ENCODE results near the gene TMC1.
A peak's percentile ranks its signal among the peaks of the same experiment; 100 is the strongest.

The TMC1 gene

DNA sequence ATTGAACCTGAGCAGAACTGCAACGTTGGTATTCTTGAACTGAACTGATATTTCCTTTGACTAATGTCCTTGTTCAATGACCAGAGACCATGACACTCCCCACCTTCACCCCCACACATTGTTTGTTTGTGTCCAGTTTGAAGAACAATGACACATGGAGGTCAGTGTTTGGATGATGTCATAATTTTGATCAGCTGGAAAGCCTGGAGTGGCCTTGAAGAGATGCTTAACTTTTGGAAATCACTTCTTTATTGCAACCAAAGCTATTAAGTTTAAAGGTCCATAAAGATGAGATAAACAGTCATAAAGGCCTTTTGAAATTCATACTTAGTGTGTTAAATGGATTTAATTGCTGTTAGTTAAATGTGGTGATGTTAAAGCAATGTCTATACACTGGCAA lies 92.7 kb downstream of the TMC1 start:
- DNase-seq (ENCODE audit: low read depth in 2 of 2), result no peak

DNA sequence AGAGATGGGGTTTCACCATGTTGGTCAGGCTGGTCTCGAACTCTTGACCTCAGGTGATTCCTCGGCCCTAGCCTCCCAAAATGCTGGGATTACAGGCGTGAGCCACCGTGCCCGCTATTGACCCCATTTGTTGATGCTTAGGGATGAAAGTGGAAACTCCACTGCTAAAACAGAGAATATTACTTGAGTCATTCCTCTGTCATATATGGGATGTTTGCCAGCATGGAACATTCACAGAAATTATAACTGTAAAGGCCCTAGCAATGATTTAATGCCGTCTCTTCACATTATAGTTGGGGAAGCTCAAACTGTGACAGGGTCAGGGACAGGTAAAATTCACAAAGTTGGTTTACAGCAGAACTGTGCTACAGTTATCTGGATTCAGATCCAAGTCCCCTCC lies 94.5 kb downstream of the TMC1 start:
- DNase-seq (ENCODE audit: low read depth in 2 of 2), result no peak

DNA sequence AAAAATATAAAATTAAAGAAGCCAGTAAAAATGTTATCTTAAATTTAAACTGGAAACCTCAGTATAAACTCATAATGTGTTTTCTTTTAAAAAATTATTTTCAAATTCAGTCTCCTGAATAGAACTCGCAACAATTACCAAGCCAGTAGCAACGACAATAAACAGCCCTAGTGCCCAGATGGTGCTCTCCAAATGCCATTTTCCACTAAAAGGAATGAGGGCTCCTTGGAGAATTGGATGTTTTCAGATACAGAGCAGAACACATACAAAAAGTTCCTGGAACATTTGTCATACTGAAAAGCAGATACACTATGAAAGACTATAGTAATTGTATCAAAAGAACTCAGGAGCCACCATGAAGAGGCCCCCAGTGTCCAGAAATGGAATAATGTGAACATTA lies 97.4 kb downstream of the TMC1 start:
- no peak for DNase-seq (ENCODE audit: low read depth in 2 of 2)

DNA sequence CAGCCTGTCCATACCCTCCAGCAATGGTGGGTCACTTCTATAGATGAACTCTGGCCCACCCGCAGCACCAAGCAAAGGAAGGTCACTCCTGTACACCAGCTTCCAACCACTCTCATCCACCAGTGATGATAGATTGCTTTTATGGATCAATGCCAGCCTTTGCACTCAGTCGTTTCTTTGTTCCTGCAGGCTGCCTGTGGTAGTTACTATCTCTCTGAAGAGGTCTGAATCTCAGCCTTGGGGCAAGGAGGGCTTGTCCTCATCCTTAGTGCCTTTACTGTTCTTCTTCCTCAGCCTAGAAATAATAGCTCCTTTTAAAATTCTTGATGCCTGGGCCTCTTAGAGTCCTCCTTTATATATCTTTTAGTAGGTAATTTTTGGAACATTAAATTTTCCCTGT lies 100.8 kb downstream of the TMC1 start:
- no peak for DNase-seq (ENCODE audit: low read depth in 2 of 2)

DNA sequence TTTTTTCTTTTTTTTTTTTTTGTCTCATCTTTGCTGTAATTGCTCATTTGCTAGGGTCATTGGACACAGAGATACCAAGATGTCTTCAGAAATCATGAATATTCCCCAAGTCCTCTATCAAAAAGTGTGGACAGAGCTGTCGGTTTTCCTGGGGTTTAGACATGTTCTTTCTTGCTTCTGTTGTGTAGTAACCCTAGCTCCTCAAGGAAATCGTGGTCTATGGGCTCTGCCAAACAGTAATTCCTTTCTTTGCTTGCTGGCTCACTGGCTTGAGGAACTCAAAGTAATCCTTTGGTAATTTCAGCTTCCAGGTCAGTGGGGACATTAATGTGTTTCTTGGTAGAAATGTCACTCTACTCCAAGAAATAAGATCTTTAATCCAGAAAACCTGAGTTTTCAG lies 101.7 kb downstream of the TMC1 start:
- DNase-seq (ENCODE audit: low read depth in 2 of 2), result no peak

DNA sequence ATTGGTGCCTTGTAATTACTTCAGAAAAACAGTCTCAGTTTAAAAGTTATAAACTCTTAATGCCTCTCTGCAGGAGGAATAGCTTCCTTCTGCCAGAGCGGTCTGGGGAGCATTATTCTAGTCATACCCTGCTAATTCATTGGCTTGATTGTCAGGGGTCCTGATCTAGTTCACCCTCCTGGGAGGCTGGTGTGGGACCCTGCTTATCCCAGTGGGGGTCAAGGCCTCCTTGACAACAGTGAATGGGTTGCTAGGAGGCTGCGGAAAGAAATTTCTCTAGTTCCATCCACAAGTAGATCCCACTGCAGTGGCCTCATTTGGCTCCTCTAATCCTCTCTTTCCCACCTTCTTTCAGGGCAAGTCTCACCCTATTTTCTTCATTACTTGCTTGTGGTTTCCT lies 105.7 kb downstream of the TMC1 start:
- no peak for DNase-seq (ENCODE audit: low read depth in 2 of 2)

DNA sequence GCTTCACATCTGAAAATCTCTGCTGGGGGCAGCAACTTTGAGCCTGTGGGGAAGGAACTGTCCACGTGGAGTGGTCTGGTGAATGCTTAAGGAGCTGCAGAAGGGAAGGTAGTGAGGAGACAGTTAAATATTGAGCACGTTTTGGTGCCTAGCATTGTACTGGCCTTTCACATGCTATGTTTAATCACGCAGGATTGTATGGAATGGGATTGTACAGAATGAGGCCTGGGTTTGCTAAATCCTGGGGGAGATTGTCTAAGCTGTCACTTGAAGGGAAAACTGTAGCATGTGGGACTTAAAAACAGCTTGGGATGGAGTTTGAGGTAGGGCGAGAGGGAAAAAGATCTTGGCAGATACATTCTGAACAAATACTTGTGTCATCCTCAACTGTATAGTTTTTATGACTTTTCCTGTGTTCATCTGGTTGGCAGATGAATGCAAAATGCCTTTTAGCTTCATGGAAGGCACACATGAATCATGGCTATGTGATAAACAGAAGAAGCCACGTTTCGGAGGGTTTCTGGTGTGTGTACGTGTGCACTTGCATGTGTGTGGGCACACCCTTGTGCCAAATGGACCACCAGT lies 106.6 kb downstream of the TMC1 start:
- no peak for DNase-seq (ENCODE audit: low read depth in 2 of 2)

DNA sequence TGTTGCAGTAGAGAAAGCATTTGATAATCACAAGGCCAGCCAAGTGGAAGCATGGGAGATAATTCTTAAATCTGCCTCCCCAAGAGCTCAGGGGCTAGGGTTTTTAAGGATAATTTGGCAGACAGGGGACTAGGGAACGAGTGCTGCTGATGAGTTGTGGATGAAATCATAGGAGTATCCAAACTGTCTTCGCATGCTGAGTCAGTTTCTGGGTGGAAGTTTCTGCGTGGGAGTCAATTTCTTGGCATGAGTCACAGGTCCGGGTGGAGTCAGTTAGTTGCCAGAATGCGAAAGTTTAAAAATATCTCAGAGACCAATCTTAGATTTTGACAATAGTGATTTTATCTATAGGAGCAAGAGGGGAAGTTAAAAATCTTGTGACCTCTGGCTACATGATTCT lies 112.6 kb downstream of the TMC1 start:
- DNase-seq (ENCODE audit: low read depth in 2 of 2), result peak; percentile 2 to 19

DNA sequence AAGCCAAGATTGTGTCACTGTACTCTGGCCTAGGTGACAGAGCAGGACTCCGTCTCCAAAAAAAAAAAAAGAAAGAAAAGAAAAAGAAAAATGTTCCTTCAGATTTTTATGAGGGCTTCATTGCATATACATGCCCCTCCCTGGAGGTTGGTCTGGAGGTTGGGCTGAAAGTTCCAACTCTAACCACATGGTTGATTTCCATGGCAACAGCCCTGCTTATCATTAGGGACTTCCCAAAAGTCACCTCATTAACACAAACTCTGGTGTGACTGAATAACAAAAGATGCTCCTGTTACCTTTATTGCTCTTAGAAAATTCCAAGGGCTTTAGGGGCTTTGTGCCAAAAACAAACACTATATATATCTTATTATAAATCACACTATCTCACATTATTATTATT lies 113.8 kb downstream of the TMC1 start:
- peak in 1 of 2 donors; percentile 4 for DNase-seq (ENCODE audit: low read depth in 2 of 2)

DNA sequence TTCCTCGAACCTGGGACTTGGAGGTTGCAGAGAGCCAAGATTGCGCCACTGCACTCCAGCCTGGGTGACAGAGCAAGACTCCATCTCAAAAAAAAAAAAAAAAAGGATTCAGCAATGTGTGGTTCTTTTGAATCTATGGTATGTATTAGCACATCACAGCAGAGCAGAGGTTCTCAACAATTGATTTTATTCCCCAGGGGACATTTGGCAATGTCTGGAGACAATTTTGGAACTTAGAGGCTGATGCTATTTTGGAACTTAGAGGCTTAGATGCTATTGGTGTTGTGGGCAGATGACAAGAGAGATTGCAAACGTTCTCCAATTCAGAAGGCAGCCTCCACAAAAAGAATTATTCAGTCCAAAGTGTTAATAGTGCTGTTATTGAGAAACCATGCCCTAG lies 115.2 kb downstream of the TMC1 start:
- no peak for DNase-seq (ENCODE audit: low read depth in 2 of 2)

DNA sequence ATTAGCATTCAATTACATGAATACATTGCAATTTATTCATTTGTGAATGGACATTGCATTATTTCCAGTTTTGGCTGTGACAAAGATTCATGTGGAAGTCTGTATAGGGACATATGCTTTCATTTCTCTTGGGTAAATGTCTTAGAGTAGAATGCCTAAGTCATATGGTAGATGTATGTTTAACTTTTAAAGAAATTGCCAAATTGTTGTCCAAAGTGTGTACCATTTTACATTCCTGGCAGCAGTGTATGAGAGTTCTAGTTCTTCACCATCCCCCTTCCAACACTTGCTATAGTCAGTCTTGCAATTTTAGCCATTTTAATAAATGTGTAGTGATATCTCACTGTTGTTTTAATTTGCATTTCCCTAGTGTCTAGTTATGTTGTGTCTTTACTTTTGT lies 122.2 kb downstream of the TMC1 start:
- DNase-seq (ENCODE audit: low read depth in 2 of 2), result no peak

DNA sequence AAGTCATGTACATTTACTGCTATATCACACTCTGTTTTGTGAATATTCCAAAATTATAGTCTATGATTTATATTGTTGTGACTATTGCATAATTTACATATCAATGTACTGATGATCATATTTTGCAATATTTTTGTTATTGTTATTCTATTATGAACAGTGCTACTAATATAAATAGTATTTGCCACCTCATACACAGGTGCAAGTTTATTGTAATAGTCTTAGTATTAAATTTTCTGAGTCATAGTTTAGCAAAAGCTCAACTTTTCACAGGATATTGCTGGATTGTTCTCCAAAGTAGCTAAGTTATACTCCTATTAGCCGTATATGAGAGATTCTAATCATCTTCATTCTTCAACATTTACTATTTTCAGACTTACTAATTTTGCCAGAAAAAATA lies 124.7 kb downstream of the TMC1 start:
- no peak for DNase-seq (ENCODE audit: low read depth in 2 of 2)

DNA sequence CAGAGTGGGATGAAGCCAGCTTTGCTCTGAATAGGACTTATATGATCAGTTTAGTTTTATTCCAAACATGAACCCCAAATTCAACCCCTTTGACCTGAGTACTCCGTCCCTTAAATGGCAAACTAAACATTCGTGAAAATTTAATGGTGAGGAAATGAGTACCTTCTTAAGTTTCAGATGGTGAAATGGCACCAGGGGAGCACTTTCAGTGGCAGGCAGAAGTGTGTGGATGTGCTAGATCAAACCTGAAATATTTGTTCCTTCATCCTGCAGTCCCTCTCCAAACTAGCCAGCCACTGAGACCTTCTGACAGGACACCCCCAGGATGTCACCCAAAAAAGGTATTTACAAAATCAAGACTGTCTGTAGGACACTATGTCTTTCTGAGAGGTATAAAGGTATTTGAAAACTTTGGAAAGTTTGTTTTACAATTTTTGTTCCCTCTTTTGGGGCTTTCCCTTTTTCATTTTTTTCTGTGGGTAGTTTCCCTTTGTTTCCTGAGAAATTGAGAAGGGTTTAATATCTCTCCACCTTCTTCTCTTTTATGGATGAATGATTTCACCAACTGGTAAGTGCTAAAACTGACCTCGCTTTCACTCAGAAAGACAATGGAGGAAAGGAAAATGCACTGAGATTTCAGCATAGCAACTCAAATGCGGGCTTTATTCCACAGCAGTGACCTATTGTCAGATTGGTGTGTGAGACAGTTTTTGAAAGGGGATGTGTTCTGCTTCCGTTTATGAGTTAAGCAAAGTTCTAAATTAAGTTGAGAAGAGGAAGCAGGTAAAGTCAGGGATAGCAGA lies 127.1 kb downstream of the TMC1 start:
- DNase-seq (ENCODE audit: low read depth in 2 of 2), result no peak

DNA sequence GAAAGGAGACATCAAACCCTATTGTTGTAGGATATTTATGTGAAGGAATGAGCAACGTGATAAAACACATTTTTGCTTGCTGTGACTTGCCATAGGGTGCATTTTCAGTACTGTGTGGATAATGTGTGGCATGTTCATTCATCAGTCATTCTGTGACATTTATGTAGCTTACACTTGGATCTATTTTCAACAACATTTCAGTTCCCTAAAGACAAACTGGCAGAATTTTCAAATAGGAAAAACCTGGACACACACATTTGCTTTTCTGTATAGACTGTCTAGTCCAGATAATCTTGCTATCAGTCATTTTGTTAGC lies 127.7 kb downstream of the TMC1 start:
- no peak for DNase-seq (ENCODE audit: low read depth in 2 of 2)

DNA sequence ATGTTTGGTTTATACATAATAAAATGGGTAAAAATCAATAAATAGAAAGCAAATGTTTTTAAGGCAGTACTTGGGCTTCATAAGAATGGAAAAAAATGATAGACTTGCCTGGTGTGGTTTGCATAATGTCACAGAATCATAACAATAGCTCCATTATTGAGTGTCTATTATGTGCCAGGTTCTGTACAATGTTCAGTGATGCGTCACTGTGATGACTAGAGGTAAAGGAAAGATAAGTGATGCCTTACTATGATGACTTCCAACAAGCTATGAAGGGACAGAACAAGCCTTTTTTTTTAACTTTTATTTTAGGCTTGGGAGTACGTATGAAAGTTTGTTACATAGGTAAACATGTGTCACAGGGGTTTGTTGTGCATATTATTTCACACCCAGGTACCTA lies 128.8 kb downstream of the TMC1 start:
- no peak for DNase-seq (ENCODE audit: low read depth in 2 of 2)

DNA sequence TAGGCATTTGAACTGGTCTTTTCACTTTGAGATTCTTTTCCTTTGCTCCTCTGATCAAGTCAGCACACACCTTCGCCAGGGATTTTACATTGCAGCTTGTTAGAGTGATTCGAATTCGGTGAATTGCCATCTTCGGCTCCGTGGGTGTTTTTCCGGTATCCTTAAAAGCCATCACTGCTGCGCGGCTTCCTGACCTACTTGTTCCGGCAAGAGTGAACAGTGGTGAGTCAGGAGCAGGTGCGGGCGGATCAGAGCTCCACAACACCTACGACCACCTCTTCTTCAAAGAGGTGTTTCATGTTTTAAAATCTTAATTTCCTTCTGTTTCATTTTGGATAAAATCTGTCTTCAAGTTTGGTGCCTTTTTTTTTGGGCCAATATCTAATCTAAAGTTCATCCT lies 134.6 kb downstream of the TMC1 start:
- DNase-seq (ENCODE audit: low read depth in 2 of 2), result no peak

DNA sequence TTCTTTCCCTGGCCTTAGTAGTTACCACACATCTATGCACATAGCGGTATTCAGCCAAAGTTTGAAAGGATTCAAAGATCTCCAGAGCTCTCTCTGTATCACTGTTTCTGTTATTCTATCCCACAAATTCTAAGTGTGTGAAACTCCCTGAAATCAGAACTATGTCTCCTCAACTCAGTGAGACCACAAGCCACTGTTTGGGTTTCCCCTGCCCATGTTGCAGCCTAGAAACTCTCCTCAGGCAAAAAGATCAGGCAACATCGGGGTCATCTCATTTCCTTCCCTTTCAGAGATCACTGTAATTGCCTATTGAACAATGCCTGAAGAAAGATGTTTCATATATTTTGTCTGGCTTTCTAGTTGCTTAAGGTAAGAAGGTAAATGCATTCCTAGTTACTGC lies 135.6 kb downstream of the TMC1 start:
- no peak for DNase-seq (ENCODE audit: low read depth in 2 of 2)

DNA sequence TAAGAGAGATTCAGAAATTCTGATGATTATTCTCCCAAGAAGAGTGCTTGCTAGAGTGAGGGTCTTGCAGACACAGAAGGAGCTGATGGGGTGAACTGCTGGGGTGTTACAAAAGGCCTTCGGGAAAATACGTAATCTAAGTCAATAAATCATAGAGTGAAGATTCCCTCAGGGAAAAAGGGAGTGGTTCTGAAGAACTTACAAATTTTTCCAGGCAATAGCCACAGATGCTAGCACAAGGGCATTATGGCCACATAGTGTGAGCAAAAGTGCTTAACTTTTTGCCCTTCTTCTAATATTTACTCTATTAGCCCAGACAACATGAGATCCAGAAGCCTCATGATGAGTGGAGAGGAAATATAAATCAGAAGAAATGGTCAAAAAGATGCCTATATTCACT lies 137.3 kb downstream of the TMC1 start:
- no peak for DNase-seq (ENCODE audit: low read depth in 2 of 2)

DNA sequence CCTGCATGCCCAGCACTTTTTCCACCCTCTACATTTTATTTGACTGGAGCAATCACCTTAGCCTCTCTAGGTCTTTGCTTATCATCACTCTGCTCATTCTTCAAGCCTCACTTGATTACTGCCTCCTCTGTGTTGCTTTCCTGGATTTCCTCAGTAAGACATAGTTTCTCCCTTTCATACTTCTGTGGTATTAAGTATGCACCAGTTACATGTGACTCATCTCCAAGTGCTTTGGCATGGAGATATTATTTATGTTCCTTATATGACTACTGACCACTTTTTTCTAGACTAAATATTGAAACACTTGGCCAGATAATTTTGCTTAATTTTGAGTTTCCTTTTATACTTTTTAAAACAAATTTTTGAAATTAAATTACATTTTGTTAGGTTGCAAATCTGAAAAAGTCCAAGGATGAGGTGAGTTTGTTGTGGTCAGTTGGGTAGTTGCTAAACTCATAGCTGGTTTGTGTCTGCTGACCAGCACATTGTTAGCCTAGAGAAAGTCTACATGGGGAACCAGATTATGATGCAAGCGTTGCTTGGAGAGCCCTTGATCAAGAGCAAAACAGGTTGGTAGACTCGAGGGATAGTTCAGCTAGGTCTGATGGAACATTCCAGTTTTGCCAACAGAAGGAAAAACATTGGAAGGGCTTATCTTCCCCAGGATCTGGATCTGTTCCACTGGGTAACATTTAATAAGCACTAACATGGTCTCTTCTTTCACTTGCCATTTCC lies 140.2 kb downstream of the TMC1 start:
- no peak for DNase-seq (ENCODE audit: low read depth in 2 of 2)

DNA sequence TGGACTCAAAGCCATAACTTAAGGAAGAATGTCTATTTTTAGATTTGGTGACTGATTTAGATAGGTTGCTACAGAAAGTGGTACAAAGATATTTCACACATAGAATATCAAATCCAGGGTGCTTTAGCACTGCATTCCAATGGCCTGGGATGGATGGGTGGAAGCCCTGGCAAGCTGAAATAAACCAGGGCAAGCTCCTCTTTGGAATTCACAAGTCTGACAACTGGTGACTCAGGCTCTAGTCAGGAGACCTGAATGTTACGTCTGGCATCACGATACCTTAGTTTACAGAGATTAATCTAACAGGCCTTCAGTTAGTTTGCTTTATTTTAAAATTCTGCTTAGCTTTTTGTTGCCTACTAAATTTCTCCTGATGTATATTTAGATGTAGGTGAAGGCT lies 144.0 kb downstream of the TMC1 start:
- no peak for DNase-seq (ENCODE audit: low read depth in 2 of 2)

DNA sequence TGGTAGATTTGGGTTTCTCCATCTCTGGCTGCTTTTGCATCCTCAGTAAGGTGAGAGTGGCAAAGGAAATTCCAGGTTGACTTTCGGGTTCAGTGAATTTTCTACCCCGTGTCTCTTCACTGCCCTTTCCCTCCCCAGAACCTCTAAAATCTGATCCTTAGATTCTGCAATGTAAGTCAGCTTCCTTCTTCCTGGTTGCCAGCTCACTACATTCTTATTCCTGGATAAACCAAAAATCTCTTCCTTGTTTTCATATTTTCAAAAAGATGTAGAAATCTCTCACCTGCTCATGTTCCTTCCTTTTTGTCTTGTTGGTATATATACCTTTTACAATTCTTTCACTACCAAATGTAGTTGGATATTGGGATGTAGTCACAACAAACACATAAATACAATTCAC lies 145.8 kb downstream of the TMC1 start:
- no peak for DNase-seq (ENCODE audit: low read depth in 2 of 2)

DNA sequence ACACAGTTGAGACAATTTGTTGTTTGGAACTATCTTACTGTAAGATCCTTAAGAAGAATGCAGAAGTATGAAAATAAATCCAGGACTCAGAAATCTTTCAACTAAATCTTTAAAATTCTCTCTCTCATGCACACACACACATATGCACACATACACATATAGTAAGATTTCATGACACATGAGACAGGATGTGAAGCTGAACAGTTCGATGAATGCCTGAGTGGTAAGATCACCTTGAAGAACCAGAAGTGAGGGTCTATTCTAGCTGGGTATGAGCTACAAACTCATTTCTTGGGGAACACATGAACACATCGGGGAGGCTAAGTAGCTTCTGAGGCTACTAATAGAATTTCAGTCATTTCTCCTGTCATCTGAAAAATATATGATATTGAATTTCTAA lies 153.6 kb downstream of the TMC1 start:
- DNase-seq (ENCODE audit: low read depth in 2 of 2), result no peak

DNA sequence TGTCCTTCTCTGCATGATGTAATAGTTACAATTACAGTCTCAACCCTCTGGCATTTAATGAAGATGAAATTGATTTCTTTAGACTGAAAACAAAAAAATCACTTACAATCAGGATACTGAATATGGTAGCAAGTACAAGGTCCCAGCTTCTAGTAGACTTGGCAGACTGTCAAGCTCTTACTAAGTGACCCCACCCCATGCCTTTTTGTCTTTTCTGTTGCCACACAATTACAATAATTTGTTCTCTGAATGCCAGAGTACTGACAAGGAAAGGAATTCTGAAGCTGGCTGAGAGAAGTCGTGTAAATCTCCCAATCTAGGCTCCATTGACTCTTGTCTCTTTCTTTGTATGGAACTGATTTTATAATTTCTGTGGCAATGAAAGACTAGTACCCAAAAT lies 154.2 kb downstream of the TMC1 start:
- DNase-seq (ENCODE audit: low read depth in 2 of 2), result no peak
